Measurements from ENCODE around the gene C22orf15. TPM values are rescaled to one million over a fixed set of nuclear protein-coding genes. Genes with fewer than 3 reads are reported as not detected.

The C22orf15 gene
- total RNA-seq, 2 experiments from 2014 or later = 0.86 to 1.7 TPM

DNA sequence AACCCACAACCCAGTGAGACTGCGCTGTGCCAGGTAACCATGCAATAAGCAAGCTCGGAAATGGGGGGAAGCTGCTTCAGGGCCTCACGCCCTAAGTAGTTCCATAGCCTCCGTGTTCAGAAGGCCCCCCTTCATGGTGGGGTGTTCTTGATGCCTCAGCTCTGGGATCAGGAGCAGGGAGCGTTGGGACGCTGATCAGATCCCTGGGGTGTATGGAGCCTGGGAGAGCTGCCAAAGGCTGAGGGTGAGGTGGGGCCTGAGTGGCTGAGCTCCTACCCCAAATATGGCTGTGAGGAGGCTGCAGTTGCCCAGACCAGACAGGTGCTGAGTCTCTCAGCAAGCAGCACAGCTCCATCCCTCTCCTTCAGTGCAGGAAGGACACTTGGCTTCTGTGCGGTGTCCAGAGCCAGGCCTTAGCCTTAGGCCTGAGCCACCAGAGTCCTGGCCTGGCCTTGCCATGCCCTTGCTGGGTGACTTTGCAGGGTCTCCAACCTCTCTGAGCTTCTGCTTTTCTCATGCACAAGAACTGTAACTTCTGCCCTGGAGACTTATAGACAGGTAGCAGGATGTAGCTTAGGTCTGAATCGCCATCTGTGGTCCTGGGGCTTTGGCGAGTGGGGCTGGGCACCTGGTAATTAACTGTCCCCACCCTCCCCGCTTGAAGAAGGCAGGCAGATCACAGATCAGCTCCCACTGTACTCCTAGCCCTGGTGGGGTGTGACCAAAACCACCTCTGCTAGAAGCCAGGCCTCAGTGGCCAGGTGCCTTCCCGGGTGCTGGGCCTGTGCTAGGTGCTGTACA lies 15.2 kb downstream of the C22orf15 start:
- BruUV-seq (replicated peaks) = no TSS peak
- DNase-seq (ENCODE audit: low spot score) = no peak
- H3K4me1 ChIP-seq (ENCODE audit: insufficient read depth, low read length, poor library complexity, severe bottlenecking) = peaks cover 12% of the 10 kb centered on the region
- H3K4me2 ChIP-seq (ENCODE audit: low read length) = no peak overlapping the region
- H3K9me2 ChIP-seq (ENCODE audit: insufficient read depth, low read length) = no peaks in the 10 kb centered on the region
- intact Hi-C loops (cut with micrococcal nuclease; ENCODE audit: unreplicated experiment) = no loop called here
- no peaks in the 10 kb centered on the region for H3K79me2 ChIP-seq (ENCODE audit: insufficient read depth, low read depth, low read length)
- TF ChIP-seq EZH2phosphoT487 (IDR thresholded peaks at IDR 0.05; ENCODE audit: borderline replicate concordance, low read depth, low read length) = no peak
- TF ChIP-seq, protein P1, sequence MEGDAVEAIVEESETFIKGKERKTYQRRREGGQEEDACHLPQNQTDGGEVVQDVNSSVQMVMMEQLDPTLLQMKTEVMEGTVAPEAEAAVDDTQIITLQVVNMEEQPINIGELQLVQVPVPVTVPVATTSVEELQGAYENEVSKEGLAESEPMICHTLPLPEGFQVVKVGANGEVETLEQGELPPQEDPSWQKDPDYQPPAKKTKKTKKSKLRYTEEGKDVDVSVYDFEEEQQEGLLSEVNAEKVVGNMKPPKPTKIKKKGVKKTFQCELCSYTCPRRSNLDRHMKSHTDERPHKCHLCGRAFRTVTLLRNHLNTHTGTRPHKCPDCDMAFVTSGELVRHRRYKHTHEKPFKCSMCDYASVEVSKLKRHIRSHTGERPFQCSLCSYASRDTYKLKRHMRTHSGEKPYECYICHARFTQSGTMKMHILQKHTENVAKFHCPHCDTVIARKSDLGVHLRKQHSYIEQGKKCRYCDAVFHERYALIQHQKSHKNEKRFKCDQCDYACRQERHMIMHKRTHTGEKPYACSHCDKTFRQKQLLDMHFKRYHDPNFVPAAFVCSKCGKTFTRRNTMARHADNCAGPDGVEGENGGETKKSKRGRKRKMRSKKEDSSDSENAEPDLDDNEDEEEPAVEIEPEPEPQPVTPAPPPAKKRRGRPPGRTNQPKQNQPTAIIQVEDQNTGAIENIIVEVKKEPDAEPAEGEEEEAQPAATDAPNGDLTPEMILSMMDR (conservative IDR thresholded peaks at IDR 0.05; ENCODE audit: low read length) = no peak
- ChIA-PET CTCF (ENCODE audit: unreplicated experiment) (interaction anchor here (0.5 to 0.6 kb wide), 2 partner anchors 15 to 80 kb away, joined by 3 read pairs; partner anchors contain the start of genes C22orf15 and SLC2A11), POLR2A (interaction anchor here (0.6 kb wide), 1 partner anchor 79 kb away, joined by 3 read pairs; the partner anchor contains the start of gene SLC2A11)
- H3K27ac ChIP-seq (ENCODE audit: low read depth, low read length, poor library complexity, severe bottlenecking) = no peak overlapping the region
- no peaks in the 10 kb centered on the region for H4K20me1 ChIP-seq (ENCODE audit: insufficient read depth, low read length)
- H3K4me3 ChIP-seq (ENCODE audit: low read depth, low read length, poor library complexity, severe bottlenecking) = no peak overlapping the region
- H2AFZ ChIP-seq (ENCODE audit: low read length) = no peak overlapping the region
- H3K36me3 ChIP-seq (ENCODE audit: insufficient read depth, low read length) = no peaks in the 10 kb centered on the region
- H3K9me3 ChIP-seq (ENCODE audit: low read length) = no peaks in the 10 kb centered on the region

DNA sequence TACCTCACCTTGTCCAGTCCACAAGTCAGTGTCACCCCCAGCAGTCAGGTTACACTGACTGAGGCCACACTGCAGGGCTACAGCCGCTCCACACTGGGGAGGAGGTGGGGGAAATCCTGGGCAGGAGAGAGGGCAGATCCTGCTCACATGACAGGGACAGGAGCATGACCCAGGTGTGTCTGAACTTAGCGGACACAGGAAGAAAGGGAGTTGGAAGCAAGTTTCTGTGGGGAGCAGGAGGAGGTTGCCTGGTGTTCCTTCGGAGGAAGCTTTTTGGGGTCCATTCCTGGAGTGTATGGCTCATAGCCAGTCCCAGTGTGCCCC lies 15.7 kb downstream of the C22orf15 start:
- Histone ChIP-seq H2AFZ (ENCODE audit: low read length) (no peak overlapping the region), H3K4me1 (ENCODE audit: insufficient read depth, low read length, poor library complexity, severe bottlenecking) (peaks cover 7% of the 10 kb centered on the region), H3K4me2 (ENCODE audit: low read length) (no peak overlapping the region), H3K36me3 (ENCODE audit: insufficient read depth, low read length) (no peaks in the 10 kb centered on the region), H3K79me2 (ENCODE audit: insufficient read depth, low read depth, low read length) (no peaks in the 10 kb centered on the region), H3K9me2 (ENCODE audit: insufficient read depth, low read length) (no peaks in the 10 kb centered on the region), H4K20me1 (ENCODE audit: insufficient read depth, low read length) (no peaks in the 10 kb centered on the region), H3K27ac (ENCODE audit: low read depth, low read length, poor library complexity, severe bottlenecking) (no peak overlapping the region), H3K9me3 (ENCODE audit: low read length) (no peaks in the 10 kb centered on the region), H3K4me3 (ENCODE audit: low read depth, low read length, poor library complexity, severe bottlenecking) (no peak overlapping the region)
- ChIA-PET CTCF (ENCODE audit: unreplicated experiment) (interaction anchor here (0.5 to 0.6 kb wide), 2 partner anchors 16 to 79 kb away, joined by 3 read pairs; partner anchors contain the start of genes C22orf15 and SLC2A11), POLR2A (interaction anchor here (0.6 kb wide), 1 partner anchor 79 kb away, joined by 3 read pairs; the partner anchor contains the start of gene SLC2A11)
- BruUV-seq (replicated peaks) = no TSS peak
- TF ChIP-seq, protein P1 (conservative IDR thresholded peaks at IDR 0.05; ENCODE audit: low read length) = no peak
- no peak for TF ChIP-seq EZH2phosphoT487 (IDR thresholded peaks at IDR 0.05; ENCODE audit: borderline replicate concordance, low read depth, low read length)
- intact Hi-C loops (cut with micrococcal nuclease; ENCODE audit: unreplicated experiment) = no loop called here
- DNase-seq (ENCODE audit: low spot score) = no peak

DNA sequence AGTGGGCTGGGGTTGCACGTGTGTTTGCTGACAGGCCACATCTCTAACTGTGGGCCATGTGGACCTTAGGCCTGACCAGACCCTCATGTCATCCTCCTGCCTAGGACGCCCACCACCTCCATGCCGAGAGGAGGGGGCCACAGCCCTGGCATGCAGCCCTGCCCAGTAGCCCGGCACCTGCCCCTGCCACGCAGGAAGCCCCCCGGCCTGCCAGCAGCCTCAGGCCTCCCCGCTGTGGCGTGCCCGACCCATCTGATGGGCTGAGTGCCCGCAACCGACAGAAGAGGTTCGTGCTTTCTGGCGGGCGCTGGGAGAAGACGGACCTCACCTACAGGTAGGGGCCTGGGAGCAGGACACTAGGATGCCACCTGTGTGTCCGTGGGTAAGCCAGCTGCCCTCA lies 16.3 kb downstream of the C22orf15 start:
- no peak overlapping the region for H2AFZ ChIP-seq (ENCODE audit: low read length)
- no peak overlapping the region for H3K4me3 ChIP-seq (ENCODE audit: low read depth, low read length, poor library complexity, severe bottlenecking)
- H3K9me3 ChIP-seq (ENCODE audit: low read length) = no peaks in the 10 kb centered on the region
- no peak for TF ChIP-seq EZH2phosphoT487 (IDR thresholded peaks at IDR 0.05; ENCODE audit: borderline replicate concordance, low read depth, low read length)
- TF ChIP-seq, protein P1 (conservative IDR thresholded peaks at IDR 0.05; ENCODE audit: low read length) = no peak
- peaks cover 7% of the 10 kb centered on the region for H3K4me1 ChIP-seq (ENCODE audit: insufficient read depth, low read length, poor library complexity, severe bottlenecking)
- ChIA-PET POLR2A (no interaction called here), CTCF (ENCODE audit: unreplicated experiment) (no interaction called here)
- H4K20me1 ChIP-seq (ENCODE audit: insufficient read depth, low read length) = no peaks in the 10 kb centered on the region
- H3K4me2 ChIP-seq (ENCODE audit: low read length) = no peak overlapping the region
- BruUV-seq (replicated peaks) = no TSS peak
- intact Hi-C loops (cut with micrococcal nuclease; ENCODE audit: unreplicated experiment) = no loop called here
- H3K79me2 ChIP-seq (ENCODE audit: insufficient read depth, low read depth, low read length) = no peaks in the 10 kb centered on the region
- no peaks in the 10 kb centered on the region for H3K9me2 ChIP-seq (ENCODE audit: insufficient read depth, low read length)
- no peak for DNase-seq (ENCODE audit: low spot score)
- H3K36me3 ChIP-seq (ENCODE audit: insufficient read depth, low read length) = no peaks in the 10 kb centered on the region
- no peak overlapping the region for H3K27ac ChIP-seq (ENCODE audit: low read depth, low read length, poor library complexity, severe bottlenecking)
